ENCODE measurements around the gene MYL12B. TPM values are rescaled to one million over a fixed set of nuclear protein-coding genes. Genes with fewer than 3 reads are reported as not detected.
A peak's percentile ranks its signal among the peaks of the same experiment; 100 is the strongest.

MYL12B gene
- total RNA-seq, 6 experiments from 2014 or later, result 113 to 281 (median 185) TPM

DNA sequence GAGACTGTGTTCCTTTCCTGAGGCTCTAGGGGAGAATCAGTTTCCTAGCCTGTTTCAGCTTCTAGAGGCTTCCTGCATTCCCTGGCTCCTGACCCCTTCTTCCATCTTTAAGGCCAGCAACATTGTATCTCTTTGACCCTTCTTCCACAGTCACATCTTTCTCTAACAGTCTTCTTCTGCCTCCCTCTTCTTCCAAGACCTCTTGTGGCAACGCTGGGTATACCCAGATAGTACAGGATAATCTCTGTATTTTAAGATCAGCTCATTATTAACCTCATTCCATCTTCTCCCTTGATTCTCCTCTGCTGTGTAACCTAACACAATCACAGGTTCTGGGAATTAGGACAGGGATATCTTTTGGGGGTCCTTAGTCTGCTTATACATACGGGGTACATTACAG, 23.2 kb upstream of the MYL12B start:
- no peak overlapping the region for H3K27ac ChIP-seq
- ATAC-seq (no peak), DNase-seq (no peak)
- H3K4me3 ChIP-seq, result no peak overlapping the region
- no peaks in the 10 kb centered on the region for H3K36me3 ChIP-seq
- H3K9me3 ChIP-seq, result no peaks in the 10 kb centered on the region
- TF ChIP-seq POLR2A (IDR thresholded peaks at IDR 0.05), result no peak
- TF ChIP-seq, protein P1, sequence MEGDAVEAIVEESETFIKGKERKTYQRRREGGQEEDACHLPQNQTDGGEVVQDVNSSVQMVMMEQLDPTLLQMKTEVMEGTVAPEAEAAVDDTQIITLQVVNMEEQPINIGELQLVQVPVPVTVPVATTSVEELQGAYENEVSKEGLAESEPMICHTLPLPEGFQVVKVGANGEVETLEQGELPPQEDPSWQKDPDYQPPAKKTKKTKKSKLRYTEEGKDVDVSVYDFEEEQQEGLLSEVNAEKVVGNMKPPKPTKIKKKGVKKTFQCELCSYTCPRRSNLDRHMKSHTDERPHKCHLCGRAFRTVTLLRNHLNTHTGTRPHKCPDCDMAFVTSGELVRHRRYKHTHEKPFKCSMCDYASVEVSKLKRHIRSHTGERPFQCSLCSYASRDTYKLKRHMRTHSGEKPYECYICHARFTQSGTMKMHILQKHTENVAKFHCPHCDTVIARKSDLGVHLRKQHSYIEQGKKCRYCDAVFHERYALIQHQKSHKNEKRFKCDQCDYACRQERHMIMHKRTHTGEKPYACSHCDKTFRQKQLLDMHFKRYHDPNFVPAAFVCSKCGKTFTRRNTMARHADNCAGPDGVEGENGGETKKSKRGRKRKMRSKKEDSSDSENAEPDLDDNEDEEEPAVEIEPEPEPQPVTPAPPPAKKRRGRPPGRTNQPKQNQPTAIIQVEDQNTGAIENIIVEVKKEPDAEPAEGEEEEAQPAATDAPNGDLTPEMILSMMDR (IDR thresholded peaks at IDR 0.05), result no peak
- WGBS (ENCODE audit: insufficient coverage, low coverage, low lambda C conversion rate, missing lambda C conversion rate), result 100% methylated on average over 2 of the region's 2 CpGs
- no peaks in the 10 kb centered on the region for H3K27me3 ChIP-seq
- intact Hi-C loops (cut with DNase I), result loop anchor here in 1 of 2 donors (10.0 kb wide), 1 partner anchor 84 kb away; no protein-coding TSS in a partner anchor
- peaks cover 0 to 10% (median 4%) of the 10 kb centered on the region in 4 donors for H3K4me1 ChIP-seq

DNA sequence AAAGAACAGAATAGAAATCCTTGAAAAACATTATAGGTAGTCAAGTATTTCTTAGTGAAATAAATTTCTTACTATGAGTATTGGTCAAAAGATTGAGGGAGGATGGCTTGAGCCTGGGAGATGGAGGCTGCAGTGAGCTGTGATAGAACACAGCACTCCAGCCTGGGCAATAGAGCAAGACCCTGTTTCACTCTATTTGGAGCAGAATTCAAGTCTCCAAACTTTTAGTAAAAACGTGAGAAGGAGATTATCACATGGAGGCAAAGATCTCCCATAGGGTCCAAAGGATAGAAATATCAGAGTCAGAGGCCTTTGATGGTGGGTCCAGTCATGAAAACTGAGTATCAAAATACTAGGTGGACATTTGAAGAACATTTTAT, 16.8 kb upstream of the MYL12B start:
- peak overlapping the region; percentile 87 to 95 (median 89) for H3K4me3 ChIP-seq
- no peaks in the 10 kb centered on the region for H3K9me3 ChIP-seq
- H3K27ac ChIP-seq, result peak overlapping the region in 2 of 3 donors; percentile 99 to 100
- peaks cover 0 to 25% (median 0%) of the 10 kb centered on the region in 4 donors for H3K4me1 ChIP-seq
- H3K27me3 ChIP-seq, result no peaks in the 10 kb centered on the region
- H3K36me3 ChIP-seq, result no peaks in the 10 kb centered on the region
- intact Hi-C loops (cut with DNase I), result loop anchor here in 1 of 2 donors (10.0 kb wide), 1 partner anchor 310 kb away; no protein-coding TSS in a partner anchor
- DNase-seq, result no peak
- no peak for TF ChIP-seq POLR2A (IDR thresholded peaks at IDR 0.05)
- TF ChIP-seq, protein P1 (IDR thresholded peaks at IDR 0.05), result no peak
- ATAC-seq, result no peak
- WGBS (ENCODE audit: insufficient coverage, low coverage, low lambda C conversion rate, missing lambda C conversion rate), result 11% methylated on average over 1 of the region's 1 CpG

DNA sequence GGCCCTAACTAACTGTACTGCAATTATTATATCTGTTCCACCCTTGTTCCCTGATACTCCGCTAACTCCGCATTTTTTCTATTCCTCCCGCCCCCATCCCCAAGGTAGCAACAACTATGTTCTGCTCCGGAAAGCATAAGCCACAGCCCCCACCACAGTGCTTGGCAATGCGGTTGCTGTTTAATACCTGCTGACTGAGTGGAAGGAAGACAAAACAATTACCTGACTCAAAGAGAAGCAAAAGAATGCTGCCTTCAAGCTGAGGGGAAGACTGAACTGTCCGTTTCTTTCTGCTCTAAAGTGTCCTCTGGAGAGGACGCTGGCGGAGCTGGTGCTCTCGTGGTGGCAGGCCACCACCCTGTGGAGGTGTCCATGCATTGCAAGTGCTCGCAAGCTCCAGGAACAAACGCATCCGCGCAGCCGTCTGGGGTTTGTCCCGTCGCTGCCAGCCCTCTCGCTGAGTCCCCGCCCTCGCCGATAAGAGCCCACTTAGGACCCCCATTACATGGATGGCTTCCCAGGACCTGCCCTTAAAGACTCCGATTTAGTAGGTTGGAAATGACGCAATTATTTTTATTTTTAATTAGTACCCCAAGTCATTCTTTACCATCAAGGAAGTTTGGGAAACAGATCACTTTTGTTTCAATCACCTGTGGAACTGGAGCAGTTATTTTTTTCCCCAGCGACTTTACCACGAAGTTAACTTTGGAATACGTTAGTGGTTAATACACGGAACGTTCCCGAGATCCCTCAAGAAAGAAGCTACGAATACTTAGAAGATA, 15.9 kb upstream of the MYL12B start:
- ATAC-seq (peak; percentile 71 to 83 (median 74)), DNase-seq (peak; percentile 92 to 95 (median 93))
- Histone ChIP-seq H3K27ac (peak overlapping the region; percentile 99 to 100 (median 99)), H3K36me3 (no peaks in the 10 kb centered on the region), H3K4me1 (peaks cover 0 to 25% (median 0%) of the 10 kb centered on the region in 4 donors), H3K9me3 (no peaks in the 10 kb centered on the region), H3K4me3 (peak overlapping the region; percentile 87 to 95 (median 89)), H3K27me3 (no peaks in the 10 kb centered on the region)
- intact Hi-C loops (cut with DNase I), result loop anchor here in 1 of 2 donors (10.0 kb wide), 1 partner anchor 311 kb away; no protein-coding TSS in a partner anchor
- TF ChIP-seq, protein P1 (IDR thresholded peaks at IDR 0.05), result peak; percentile 94 to 97 (median 94)
- peak; percentile 68 for TF ChIP-seq POLR2A (IDR thresholded peaks at IDR 0.05)
- under 1% methylated on average over 18 of the region's 29 CpGs for WGBS (ENCODE audit: insufficient coverage, low coverage, low lambda C conversion rate, missing lambda C conversion rate)

DNA sequence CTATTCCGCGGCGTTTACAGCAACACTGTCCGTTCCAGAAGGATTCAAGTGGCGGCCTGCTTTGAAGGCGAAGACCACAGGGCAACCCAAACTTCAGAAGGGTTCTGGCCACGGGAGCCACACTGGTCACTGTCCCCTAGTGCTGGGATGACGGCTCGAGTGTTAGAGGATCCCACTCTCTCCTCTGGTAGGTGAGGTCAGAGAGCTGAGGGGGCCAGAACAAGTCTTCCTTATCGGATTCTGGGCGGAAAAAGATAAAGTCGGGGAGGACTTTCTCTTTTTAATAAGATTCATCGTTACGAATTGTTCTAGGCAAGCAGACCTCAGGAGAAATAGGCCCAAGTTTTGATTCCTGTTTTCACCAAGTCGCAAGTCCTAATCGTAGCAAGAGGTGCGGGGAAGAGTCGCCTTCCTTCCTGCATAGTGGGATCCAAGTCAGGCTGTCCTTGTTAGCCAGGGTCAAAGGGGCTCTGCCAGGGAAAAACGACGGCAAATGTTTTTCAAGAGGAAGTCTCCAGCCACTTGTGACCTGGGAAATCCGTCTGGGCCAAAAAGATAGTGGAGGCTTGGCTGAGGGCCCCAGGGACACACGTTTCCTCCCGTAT, 15.2 kb upstream of the MYL12B start:
- Histone ChIP-seq H3K27ac (peak overlapping the region; percentile 99 to 100 (median 99)), H3K27me3 (no peaks in the 10 kb centered on the region), H3K4me3 (peak overlapping the region; percentile 87 to 95 (median 89)), H3K9me3 (no peaks in the 10 kb centered on the region), H3K36me3 (no peaks in the 10 kb centered on the region), H3K4me1 (peaks cover 0 to 32% (median 3%) of the 10 kb centered on the region in 4 donors)
- peak; percentile 18 to 52 (median 26) for ATAC-seq
- intact Hi-C loops (cut with DNase I), result loop anchor here in 1 of 2 donors (10.0 kb wide), 1 partner anchor 312 kb away; no protein-coding TSS in a partner anchor
- TF ChIP-seq POLR2A (IDR thresholded peaks at IDR 0.05), result no peak
- TF ChIP-seq, protein P1 (IDR thresholded peaks at IDR 0.05), result no peak
- peak in 2 of 3 donors; percentile 50 to 63 for DNase-seq
- WGBS (ENCODE audit: insufficient coverage, low coverage, low lambda C conversion rate, missing lambda C conversion rate), result 1% methylated on average over 15 of the region's 23 CpGs

Measured in right lobe of liver (tissue), 6 donors.